ENCODE measurements around the gene TFPI.

TFPI gene

GRCh38 chr2:187593098-187593497 is 38.9 kb upstream of the TFPI start:
- no peaks in the 10 kb centered on the region for H3K9me3 ChIP-seq (ENCODE audit: insufficient read depth, low read length)
- H3K79me2 ChIP-seq (ENCODE audit: insufficient read depth, low read length) = no peaks in the 10 kb centered on the region
- no peaks in the 10 kb centered on the region for H3F3A ChIP-seq (ENCODE audit: insufficient read depth)
- H3K9ac ChIP-seq (ENCODE audit: low read length) = no peak overlapping the region
- no peaks in the 10 kb centered on the region for H3K9me2 ChIP-seq (replicated peaks; ENCODE audit: insufficient read depth, low read length)
- H2AFZ ChIP-seq (ENCODE audit: low read depth, low read length, severe bottlenecking) = no peak overlapping the region
- H3K36me3 ChIP-seq (ENCODE audit: low read length) = no peaks in the 10 kb centered on the region
- H3K4me2 ChIP-seq (ENCODE audit: low read depth, low read length, poor library complexity, severe bottlenecking) = no peak overlapping the region
- H3K27me3 ChIP-seq (ENCODE audit: low read length) = no peaks in the 10 kb centered on the region
- TF ChIP-seq CTCF (IDR thresholded peaks at IDR 0.05; ENCODE audit: insufficient read depth, low read length, poor library complexity, severe bottlenecking) = no peak
- TF ChIP-seq EZH2phosphoT487 (conservative IDR thresholded peaks at IDR 0.05; ENCODE audit: low read length) = no peak
- H4K20me1 ChIP-seq (ENCODE audit: low read depth, low read length) = no peaks in the 10 kb centered on the region
- no peak overlapping the region for H3K4me3 ChIP-seq (ENCODE audit: insufficient read depth, low read length, poor library complexity, severe bottlenecking)
- no peak overlapping the region for H3K27ac ChIP-seq (ENCODE audit: low read depth, low read length)

- no peak overlapping the region for H3K27ac ChIP-seq (ENCODE audit: low read depth, low read length)
- no peaks in the 10 kb centered on the region for H3K79me2 ChIP-seq (ENCODE audit: insufficient read depth, low read length)
- no peak overlapping the region for H3K9ac ChIP-seq (ENCODE audit: low read length)
- H4K20me1 ChIP-seq (ENCODE audit: low read depth, low read length) = no peaks in the 10 kb centered on the region
- H3K27me3 ChIP-seq (ENCODE audit: low read length) = no peaks in the 10 kb centered on the region
- H3K9me3 ChIP-seq (ENCODE audit: insufficient read depth, low read length) = no peaks in the 10 kb centered on the region
- no peak overlapping the region for H2AFZ ChIP-seq (ENCODE audit: low read depth, low read length, severe bottlenecking)
- no peak overlapping the region for H3K4me3 ChIP-seq (ENCODE audit: insufficient read depth, low read length, poor library complexity, severe bottlenecking)
- no peaks in the 10 kb centered on the region for H3F3A ChIP-seq (ENCODE audit: insufficient read depth)
- no peak overlapping the region for H3K4me2 ChIP-seq (ENCODE audit: low read depth, low read length, poor library complexity, severe bottlenecking)
- no peaks in the 10 kb centered on the region for H3K36me3 ChIP-seq (ENCODE audit: low read length)
- no peaks in the 10 kb centered on the region for H3K9me2 ChIP-seq (replicated peaks; ENCODE audit: insufficient read depth, low read length)
- no peak for TF ChIP-seq CTCF (IDR thresholded peaks at IDR 0.05; ENCODE audit: insufficient read depth, low read length, poor library complexity, severe bottlenecking)
- TF ChIP-seq EZH2phosphoT487 (conservative IDR thresholded peaks at IDR 0.05; ENCODE audit: low read length) = no peak
Observed at GRCh38 chr2:187590175-187590574, 35.9 kb upstream of the TFPI start.

GRCh38 chr2:187586011-187586641 is 31.9 kb upstream of the TFPI start:
- no peaks in the 10 kb centered on the region for H3K27me3 ChIP-seq (ENCODE audit: low read length)
- H4K20me1 ChIP-seq (ENCODE audit: low read depth, low read length) = no peaks in the 10 kb centered on the region
- no peaks in the 10 kb centered on the region for H3K79me2 ChIP-seq (ENCODE audit: insufficient read depth, low read length)
- H3K27ac ChIP-seq (ENCODE audit: low read depth, low read length) = no peak overlapping the region
- no peak overlapping the region for H3K4me3 ChIP-seq (ENCODE audit: insufficient read depth, low read length, poor library complexity, severe bottlenecking)
- H3F3A ChIP-seq (ENCODE audit: insufficient read depth) = no peaks in the 10 kb centered on the region
- H3K4me2 ChIP-seq (ENCODE audit: low read depth, low read length, poor library complexity, severe bottlenecking) = no peak overlapping the region
- H3K9ac ChIP-seq (ENCODE audit: low read length) = no peak overlapping the region
- no peak overlapping the region for H2AFZ ChIP-seq (ENCODE audit: low read depth, low read length, severe bottlenecking)
- TF ChIP-seq CTCF (IDR thresholded peaks at IDR 0.05; ENCODE audit: insufficient read depth, low read length, poor library complexity, severe bottlenecking) (no peak), EZH2phosphoT487 (conservative IDR thresholded peaks at IDR 0.05; ENCODE audit: low read length) (no peak)
- no peaks in the 10 kb centered on the region for H3K9me2 ChIP-seq (replicated peaks; ENCODE audit: insufficient read depth, low read length)
- no peaks in the 10 kb centered on the region for H3K36me3 ChIP-seq (ENCODE audit: low read length)
- H3K9me3 ChIP-seq (ENCODE audit: insufficient read depth, low read length) = no peaks in the 10 kb centered on the region

All from SU-DHL-6 (cell line).